K562 (cell line): ENCODE data around the gene MYADML2. TPM values are rescaled to one million over a fixed set of nuclear protein-coding genes. Genes with fewer than 3 reads are reported as not detected.

Experiments
- ATAC-seq: fragments of 200-7000 bp; cut with Tn5 transposase; 3 replicates; pipeline ENCODE4 v1.9.1; 2020; ENCODE audit warnings: moderate library complexity
- BruUV-seq: library from RNA; stranded (reverse); fragments of 400-500 nt; replicated peaks from 2 replicates; lab custom pipeline; 2021; lab: Mats Ljungman, UMichigan
- CTCF ChIA-PET: fragments of 300-600 bp; formaldehyde crosslinking; extraction: SDS; loops from one replicate; lab custom pipeline; 2021; ENCODE audit warnings: low intra/inter-chr PET ratio; lab: Yijun Ruan, JAX
- POLR2A ChIA-PET: fragments of 300-600, 350-650 bp; sonication (Branson Sonifier 250); formaldehyde crosslinking; extraction: SDS; loops from one replicate; lab custom pipeline; 2021; ENCODE audit warnings: antibody characterized with exemption, inconsistent platforms; lab: Yijun Ruan, JAX
- DNase-seq, 4 experiments: peaks; one replicate each; pipeline versions ENCODE4 v3.0.0 to v3.0.0-alpha.2; 2011 to 2018; ENCODE audit warnings: low spot score in 3 of 4, mixed read lengths in 3 of 4; ENCODE audit errors: extremely low read depth in 1 of 4
- FAIRE-seq: peaks from 2 replicates; lab custom pipeline; 2011; peaks lifted over from hg19 to GRCh38; lab: Jason Lieb, UNC
- H2AFZ ChIP-seq: 2 replicates; pipeline ENCODE4 v1.6.0; 2011; ENCODE audit warnings: low read depth, low read length, control low read depth, inconsistent platforms
- H3K27ac ChIP-seq: fragments of 200-600 bp; 3 replicates; pipeline ENCODE4 v1.8.0; 2011; ENCODE audit warnings: low read depth, mild to moderate bottlenecking, control low read depth, inconsistent platforms, low read length, moderate library complexity, mixed read lengths; ENCODE audit errors: extremely low read depth
- H3K27me3 ChIP-seq, 2 experiments: fragments of 300-600 bp in 1 of 2; 2 replicates in 1 of 2; 3 replicates in 1 of 2; pipeline versions ENCODE4 v1.6.0 to v1.8.0; 2011; ENCODE audit warnings: inconsistent platforms in 2 of 2, low read length in 2 of 2, mild to moderate bottlenecking in 1 of 2, mixed read lengths in 1 of 2, moderate library complexity in 1 of 2; ENCODE audit not compliant: control insufficient read depth in 2 of 2, insufficient read depth in 2 of 2
- H3K36me3 ChIP-seq: fragments of 300-600 bp; 3 replicates; pipeline ENCODE4 v1.8.0; 2011; ENCODE audit warnings: mild to moderate bottlenecking, low read length, inconsistent platforms; ENCODE audit not compliant: control insufficient read depth, insufficient read depth
- H3K4me1 ChIP-seq, 2 experiments: fragments of 200-600 bp in 1 of 2; replicated peaks in 1 of 2; 2 replicates in 1 of 2; 3 replicates in 1 of 2; pipeline versions ENCODE4 v1.5.1 to v1.8.0; 2011; ENCODE audit warnings: inconsistent platforms in 2 of 2, low read length in 2 of 2, mild to moderate bottlenecking in 1 of 2, mixed read lengths in 1 of 2, moderate library complexity in 1 of 2; ENCODE audit not compliant: control insufficient read depth in 2 of 2, insufficient read depth in 2 of 2
- H3K4me2 ChIP-seq: 2 replicates; pipeline ENCODE4 v1.6.1; 2011; ENCODE audit warnings: low read length, control low read depth, inconsistent platforms, mixed read lengths; ENCODE audit not compliant: insufficient read depth
- H3K4me3 ChIP-seq: fragments of 200-600 bp; sonication (generic), shearing (Covaris generic); 2 replicates; pipeline ENCODE4 v1.5.1; 2016; ENCODE audit warnings: control low read depth, inconsistent platforms
- H3K79me2 ChIP-seq: fragments of 200-600 bp; 3 replicates; pipeline ENCODE4 v1.8.0; 2011; ENCODE audit warnings: low read length, inconsistent platforms; ENCODE audit not compliant: control insufficient read depth, insufficient read depth
- H3K9ac ChIP-seq, 2 experiments: 2 replicates each; pipeline versions ENCODE4 v1.6.0 to v1.6.1; 2011; ENCODE audit warnings: low read depth in 2 of 2, low read length in 2 of 2, control low read depth in 1 of 2, inconsistent platforms in 1 of 2, mild to moderate bottlenecking in 1 of 2, mixed read lengths in 1 of 2; ENCODE audit not compliant: insufficient read depth in 1 of 2
- H3K9me1 ChIP-seq: one replicate; pipeline ENCODE4 v1.6.0; 2011; ENCODE audit warnings: inconsistent platforms, mild to moderate bottlenecking, low read length, moderate library complexity; ENCODE audit not compliant: control insufficient read depth, insufficient read depth
- H3K9me3 ChIP-seq: replicated peaks from 2 replicates; pipeline ENCODE4 v1.5.1; 2011; ENCODE audit warnings: low read depth, low read length, inconsistent platforms; ENCODE audit not compliant: control insufficient read depth, insufficient read depth
- H4K20me1 ChIP-seq: replicated peaks from 2 replicates; pipeline ENCODE4 v1.6.1; 2011; ENCODE audit warnings: low read length, inconsistent platforms, mixed read lengths; ENCODE audit not compliant: control insufficient read depth, insufficient read depth
- KLF6 ChIP-seq: fragments of 250-450 bp; sonication (Bioruptor Pico); IDR thresholded peaks from 2 replicates; pipeline ENCODE4 v1.4.0; 2020; ENCODE audit warnings: mild to moderate bottlenecking, moderate library complexity, borderline replicate concordance
- PRMT5 ChIP-seq: sonication (generic); formaldehyde crosslinking; IDR thresholded peaks from 2 replicates; pipeline ENCODE4 v1.5.0; 2020; ENCODE audit warnings: missing genetic modification reagents
- SIN3A ChIP-seq, 2 experiments: fragments of 150-350 bp in 1 of 2; IDR thresholded peaks; 2 replicates each; pipeline ENCODE4 v1.6.1; 2011 to 2016; ENCODE audit warnings: borderline replicate concordance in 2 of 2, low read depth in 2 of 2, low read length in 2 of 2, mild to moderate bottlenecking in 2 of 2, moderate library complexity in 2 of 2; ENCODE audit not compliant: control insufficient read depth in 1 of 2
- SNIP1 ChIP-seq: fragments of 450-650 bp; IDR thresholded peaks from 2 replicates; pipeline ENCODE4 v1.7.1; 2017; ENCODE audit warnings: low read depth, mild to moderate bottlenecking
- WGBS: fragments of 100-300 bp; shearing (Covaris generic); methylation state at CpG from one replicate; pipeline ENCODE4 v1.1.6; 2016; ENCODE audit warnings: low coverage, mixed read lengths; ENCODE audit not compliant: insufficient coverage; ENCODE audit errors: missing lambda C conversion rate; 5-methylcytosine and 5-hydroxymethylcytosine counted together
- in situ Hi-C: fragments of 300-500 bp; cut with MboI; formaldehyde crosslinking; loops from 4 replicates; pipeline ENCODE4 v1.15.0; 2018; ENCODE audit warnings: inconsistent platforms, mixed read lengths
- intact Hi-C: fragments of 100-400 bp; cut with micrococcal nuclease; formaldehyde crosslinking; loops from 2 replicates; pipeline ENCODE4 v1.14.2; 2022
- polyA plus RNA-seq, 8 experiments: library from polyadenylated mRNA; depleted of rRNA in 4 of 8; stranded (reverse) in 5 of 8; unstranded in 3 of 8; fragments of >200 nt; fragmentation: Nextera tagmentation in 2 of 8; fragmentation: Illumina TruSeq in 1 of 8; extraction: Ambion mirVana in 2 of 8; extraction: Trizol in 1 of 8; gene quantifications; 2 replicates each; pipeline versions ENCODE4 v1.2.1 to v1.2.3, GENCODE V29; 2011 to 2014; ENCODE audit warnings: inconsistent platforms in 1 of 8, missing spikeins in 1 of 8
- total RNA-seq, 7 experiments: library from RNA; depleted of rRNA in 6 of 7; stranded (reverse); fragments of >200 nt in 6 of 7; fragmentation: Illumina TruSeq in 2 of 7; extraction: Trizol in 2 of 7; gene quantifications; 2 replicates each; pipeline versions ENCODE4 v1.2.1 to v1.2.3, GENCODE V29; 2011 to 2021; ENCODE audit warnings: low replicate concordance in 1 of 7
- TF ChIP-seq, protein P1 (sequence below): fragments of 450-650 bp; conservative IDR thresholded peaks from 2 replicates; pipeline ENCODE4 v1.6.1; 2016; ENCODE audit warnings: missing genetic modification characterization, low read depth, mild to moderate bottlenecking, control low read depth, missing compliant biosample characterization

The MYADML2 gene
- total and polyA plus RNA-seq, 9 of the 15 experiments (the other 6 are each of a cell fraction or from before 2014, with no cell fraction given), result not detected

DNA sequence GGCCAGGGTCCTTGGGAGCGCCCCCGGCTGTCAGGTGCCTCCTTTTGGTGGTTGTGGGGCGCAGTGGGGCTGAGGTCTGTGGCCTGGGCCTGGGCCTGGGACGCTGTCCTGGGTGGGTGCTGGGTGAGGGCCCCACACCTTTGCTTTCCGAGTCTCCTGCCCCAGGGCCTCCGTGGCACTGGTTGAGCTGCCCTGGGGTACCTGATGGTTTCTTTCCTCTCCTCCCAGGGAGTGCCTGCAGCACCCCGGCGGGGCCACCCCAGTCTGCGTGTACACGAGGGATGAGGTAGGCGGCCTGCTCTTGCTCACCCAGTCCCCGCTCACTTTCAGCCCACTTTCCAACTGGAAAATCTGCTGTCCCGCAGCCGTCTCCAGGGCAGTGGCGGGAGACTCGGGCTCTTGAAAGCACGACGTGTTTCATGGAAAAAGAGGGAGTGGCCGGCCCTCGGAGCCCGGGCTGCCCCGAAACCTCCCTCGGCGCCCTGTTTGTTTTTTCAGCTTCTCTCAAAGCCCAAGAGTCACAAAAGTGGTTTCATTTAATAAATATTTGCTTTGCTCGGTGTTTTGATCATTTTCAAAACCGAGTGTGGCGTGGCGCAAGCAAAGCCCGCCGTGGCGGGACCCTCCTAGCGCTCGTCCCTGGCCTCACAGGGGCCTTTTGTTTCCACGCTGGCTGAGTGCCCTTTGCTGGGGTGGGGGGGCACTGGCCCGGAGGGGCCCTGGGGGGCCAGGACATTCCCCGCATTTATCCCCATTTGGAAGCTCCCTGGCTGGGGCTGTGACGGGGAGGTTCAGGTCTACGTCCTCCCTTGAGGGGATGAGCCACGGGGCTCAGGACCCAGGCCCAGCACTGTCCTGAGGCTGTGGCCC, 47.8 kb upstream of the MYADML2 start:
- Histone ChIP-seq H4K20me1 (no peaks in the 10 kb centered on the region), H3K9me1 (peaks cover 3% of the 10 kb centered on the region), H3K4me3 (no peak overlapping the region), H3K9ac (peak overlapping the region in 1 of 2 experiments; percentile 56; a peak in 1 of 4 replicates), H3K36me3 (peaks cover 10% of the 10 kb centered on the region; the same call in 1 of the 3 replicates), H2AFZ (no peak overlapping the region), H3K27me3 (no peaks in the 10 kb centered on the region), H3K9me3 (no peaks in the 10 kb centered on the region), H3K4me2 (no peak overlapping the region), H3K27ac (no peak overlapping the region), H3K4me1 (peaks cover 0 to 64% of the 10 kb centered on the region in 2 experiments; a peak in 2 of 5 replicates), H3K79me2 (no peaks in the 10 kb centered on the region)
- TF ChIP-seq, protein P1, sequence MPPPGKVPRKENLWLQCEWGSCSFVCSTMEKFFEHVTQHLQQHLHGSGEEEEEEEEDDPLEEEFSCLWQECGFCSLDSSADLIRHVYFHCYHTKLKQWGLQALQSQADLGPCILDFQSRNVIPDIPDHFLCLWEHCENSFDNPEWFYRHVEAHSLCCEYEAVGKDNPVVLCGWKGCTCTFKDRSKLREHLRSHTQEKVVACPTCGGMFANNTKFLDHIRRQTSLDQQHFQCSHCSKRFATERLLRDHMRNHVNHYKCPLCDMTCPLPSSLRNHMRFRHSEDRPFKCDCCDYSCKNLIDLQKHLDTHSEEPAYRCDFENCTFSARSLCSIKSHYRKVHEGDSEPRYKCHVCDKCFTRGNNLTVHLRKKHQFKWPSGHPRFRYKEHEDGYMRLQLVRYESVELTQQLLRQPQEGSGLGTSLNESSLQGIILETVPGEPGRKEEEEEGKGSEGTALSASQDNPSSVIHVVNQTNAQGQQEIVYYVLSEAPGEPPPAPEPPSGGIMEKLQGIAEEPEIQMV, result no peak
- TF ChIP-seq SNIP1, result no peak
- TF ChIP-seq PRMT5 (CRISPR knock-in tag), result no peak
- TF ChIP-seq SIN3A (IDR thresholded peaks at IDR 0.05; ENCODE audit: borderline replicate concordance in 2 of 2, control insufficient read depth in 1 of 2, low read depth in 2 of 2, low read length in 2 of 2), result no peak
- TF ChIP-seq KLF6 (CRISPR knock-in tag), result no peak
- in situ Hi-C loops (no loop called here), intact Hi-C loops (no loop called here)
- 88% methylated on average over 28 of the region's 39 CpGs for WGBS
- DNase-seq (no peak), FAIRE-seq (no peak), ATAC-seq (no peak)
- CTCF ChIA-PET, result no interaction called here
- BruUV-seq, result no TSS peak
- POLR2A ChIA-PET, result no interaction called here
